ENCODE data around the gene ACTA2.
A peak's percentile ranks its signal among the peaks of the same experiment; 100 is the strongest.

ACTA2 gene

DNA sequence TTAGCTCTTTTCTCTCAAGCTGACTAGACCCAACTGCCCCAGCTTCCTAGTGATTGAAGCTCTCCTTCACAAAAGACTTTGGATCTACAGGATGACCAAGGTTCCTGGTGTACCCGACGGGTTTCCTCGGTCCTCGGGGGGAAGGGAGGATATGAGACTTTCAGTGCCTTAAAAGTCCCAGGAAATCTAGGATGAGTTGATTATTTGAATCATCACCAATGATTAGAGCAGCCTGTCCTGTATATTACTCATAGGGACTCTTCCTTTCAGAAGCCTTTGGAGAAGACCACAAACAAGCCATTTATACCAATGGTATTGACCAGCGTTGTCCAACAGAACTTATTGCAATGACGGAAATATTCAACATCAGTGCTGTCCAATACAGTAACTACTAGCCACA lies 6.1 kb upstream of the ACTA2 start (continued):
- TF ChIP-seq, protein P1, sequence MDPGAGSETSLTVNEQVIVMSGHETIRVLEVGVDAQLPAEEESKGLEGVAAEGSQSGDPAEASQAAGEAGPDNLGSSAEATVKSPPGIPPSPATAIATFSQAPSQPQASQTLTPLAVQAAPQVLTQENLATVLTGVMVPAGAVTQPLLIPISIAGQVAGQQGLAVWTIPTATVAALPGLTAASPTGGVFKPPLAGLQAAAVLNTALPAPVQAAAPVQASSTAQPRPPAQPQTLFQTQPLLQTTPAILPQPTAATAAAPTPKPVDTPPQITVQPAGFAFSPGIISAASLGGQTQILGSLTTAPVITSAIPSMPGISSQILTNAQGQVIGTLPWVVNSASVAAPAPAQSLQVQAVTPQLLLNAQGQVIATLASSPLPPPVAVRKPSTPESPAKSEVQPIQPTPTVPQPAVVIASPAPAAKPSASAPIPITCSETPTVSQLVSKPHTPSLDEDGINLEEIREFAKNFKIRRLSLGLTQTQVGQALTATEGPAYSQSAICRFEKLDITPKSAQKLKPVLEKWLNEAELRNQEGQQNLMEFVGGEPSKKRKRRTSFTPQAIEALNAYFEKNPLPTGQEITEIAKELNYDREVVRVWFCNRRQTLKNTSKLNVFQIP (CRISPR knock-in tag; IDR thresholded peaks at IDR 0.05; ENCODE audit: borderline replicate concordance, low read depth) = no peak
- TF ChIP-seq TOX (CRISPR knock-in tag; IDR thresholded peaks at IDR 0.05; ENCODE audit: borderline replicate concordance) (no peak), SNAI2 (CRISPR knock-in tag; IDR thresholded peaks at IDR 0.05) (no peak), ARNTL (CRISPR knock-in tag; IDR thresholded peaks at IDR 0.05; ENCODE audit: borderline replicate concordance, low read depth) (no peak), ZFP30 (CRISPR knock-in tag; IDR thresholded peaks at IDR 0.05) (no peak), ISL1 (CRISPR knock-in tag; IDR thresholded peaks at IDR 0.05) (no peak)

DNA sequence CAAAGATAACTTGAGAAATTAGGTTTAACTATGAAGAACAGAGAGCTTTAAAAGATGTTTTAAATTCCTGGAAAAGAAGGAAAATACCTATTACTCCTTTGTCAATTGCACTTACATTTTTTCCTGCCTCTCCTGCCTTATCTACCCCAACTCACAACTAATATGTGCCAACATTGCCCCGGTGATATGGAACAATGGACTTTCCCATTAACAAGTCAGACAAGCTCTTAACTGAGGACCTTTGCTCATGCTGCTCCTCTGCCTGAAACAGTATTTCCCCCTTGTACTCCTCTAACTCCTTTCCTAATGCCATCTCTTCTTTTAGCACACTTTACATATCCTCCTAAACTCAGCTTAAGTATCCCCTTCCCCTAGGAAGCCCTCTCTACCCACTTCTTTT lies 4.8 kb upstream of the ACTA2 start:
- TF ChIP-seq BACH2 (CRISPR knock-in tag; IDR thresholded peaks at IDR 0.05; ENCODE audit: borderline replicate concordance) = no peak
- ATAC-seq = no peak

DNA sequence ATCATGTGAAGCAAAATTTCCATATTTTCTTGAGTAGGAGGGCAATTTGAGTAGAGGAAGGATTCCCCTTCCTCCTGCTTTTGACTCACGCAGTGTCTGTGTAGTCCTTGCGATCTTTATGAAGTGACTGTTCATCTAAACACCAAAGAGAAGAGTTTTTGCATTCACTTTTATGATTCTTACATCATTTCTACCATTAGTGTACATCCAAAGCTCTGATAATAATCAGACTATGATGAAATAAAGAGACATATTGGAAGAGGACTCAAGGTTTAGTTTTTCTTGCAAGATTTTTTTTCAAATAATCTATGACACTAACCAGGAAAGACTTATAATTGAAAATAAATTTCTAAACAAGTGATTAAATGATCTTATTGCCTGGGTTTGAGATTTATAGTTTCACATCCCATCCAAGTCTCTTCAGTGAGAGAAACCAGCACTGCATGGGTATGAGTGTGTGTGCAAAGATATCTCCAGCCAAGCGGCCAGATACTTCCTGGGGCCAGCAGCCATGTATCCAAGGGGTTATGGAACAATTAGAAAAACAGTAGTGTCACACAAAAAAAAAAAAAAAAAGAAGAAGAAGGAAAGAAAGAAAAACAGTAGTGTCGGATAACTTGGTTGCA lies 2.0 kb upstream of the ACTA2 start:
- no peak for ATAC-seq
- TF ChIP-seq ISL1 (CRISPR knock-in tag; IDR thresholded peaks at IDR 0.05) (peak; percentile 73), TOX (CRISPR knock-in tag; IDR thresholded peaks at IDR 0.05; ENCODE audit: borderline replicate concordance) (0 out of 2 replicates have a peak, but pooled peaks have one; percentile 8), CREB5 (CRISPR knock-in tag; IDR thresholded peaks at IDR 0.05; ENCODE audit: low read depth) (no peak), ZNF70 (CRISPR knock-in tag; IDR thresholded peaks at IDR 0.05) (no peak)

GRCh38 chr10:88953662-88954061 lies 1.1 kb upstream of the ACTA2 start:
- ATAC-seq = no peak
- TF ChIP-seq ZC3H10 (CRISPR knock-in tag; IDR thresholded peaks at IDR 0.05) = no peak
- no peak for TF ChIP-seq RARB (CRISPR knock-in tag; IDR thresholded peaks at IDR 0.05)
- no peak for TF ChIP-seq SNAI2 (CRISPR knock-in tag; IDR thresholded peaks at IDR 0.05)
- TF ChIP-seq TCF4 (CRISPR knock-in tag; IDR thresholded peaks at IDR 0.05; ENCODE audit: borderline replicate concordance) = no peak
- no peak for TF ChIP-seq TOX (CRISPR knock-in tag; IDR thresholded peaks at IDR 0.05; ENCODE audit: borderline replicate concordance)

GRCh38 chr10:88949912-88950837 lies 2.4 kb downstream of the ACTA2 start:
- no peak for TF ChIP-seq ZFP3 (CRISPR knock-in tag; IDR thresholded peaks at IDR 0.05)
- TF ChIP-seq ISL1 (CRISPR knock-in tag; IDR thresholded peaks at IDR 0.05) = no peak
- TF ChIP-seq PPARA (CRISPR knock-in tag; IDR thresholded peaks at IDR 0.05; ENCODE audit: borderline replicate concordance) = no peak
- ATAC-seq = no peak

- no peak for TF ChIP-seq PPARA (CRISPR knock-in tag; IDR thresholded peaks at IDR 0.05; ENCODE audit: borderline replicate concordance)
- TF ChIP-seq ZNF565 (CRISPR knock-in tag; conservative IDR thresholded peaks at IDR 0.05; ENCODE audit: low read depth) = no peak
- no peak for TF ChIP-seq OSR1 (CRISPR knock-in tag; IDR thresholded peaks at IDR 0.05)
- TF ChIP-seq TOX (CRISPR knock-in tag; IDR thresholded peaks at IDR 0.05; ENCODE audit: borderline replicate concordance) = no peak
- no peak for TF ChIP-seq ZFP30 (CRISPR knock-in tag; IDR thresholded peaks at IDR 0.05)
- TF ChIP-seq BACH2 (CRISPR knock-in tag; IDR thresholded peaks at IDR 0.05; ENCODE audit: borderline replicate concordance) = no peak
- no peak for TF ChIP-seq CREB5 (CRISPR knock-in tag; IDR thresholded peaks at IDR 0.05; ENCODE audit: low read depth)
- TF ChIP-seq, protein P2, sequence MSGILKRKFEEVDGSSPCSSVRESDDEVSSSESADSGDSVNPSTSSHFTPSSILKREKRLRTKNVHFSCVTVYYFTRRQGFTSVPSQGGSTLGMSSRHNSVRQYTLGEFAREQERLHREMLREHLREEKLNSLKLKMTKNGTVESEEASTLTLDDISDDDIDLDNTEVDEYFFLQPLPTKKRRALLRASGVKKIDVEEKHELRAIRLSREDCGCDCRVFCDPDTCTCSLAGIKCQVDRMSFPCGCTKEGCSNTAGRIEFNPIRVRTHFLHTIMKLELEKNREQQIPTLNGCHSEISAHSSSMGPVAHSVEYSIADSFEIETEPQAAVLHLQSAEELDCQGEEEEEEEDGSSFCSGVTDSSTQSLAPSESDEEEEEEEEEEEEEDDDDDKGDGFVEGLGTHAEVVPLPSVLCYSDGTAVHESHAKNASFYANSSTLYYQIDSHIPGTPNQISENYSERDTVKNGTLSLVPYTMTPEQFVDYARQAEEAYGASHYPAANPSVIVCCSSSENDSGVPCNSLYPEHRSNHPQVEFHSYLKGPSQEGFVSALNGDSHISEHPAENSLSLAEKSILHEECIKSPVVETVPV (CRISPR knock-in tag; IDR thresholded peaks at IDR 0.05) = no peak
- TF ChIP-seq, protein P3, sequence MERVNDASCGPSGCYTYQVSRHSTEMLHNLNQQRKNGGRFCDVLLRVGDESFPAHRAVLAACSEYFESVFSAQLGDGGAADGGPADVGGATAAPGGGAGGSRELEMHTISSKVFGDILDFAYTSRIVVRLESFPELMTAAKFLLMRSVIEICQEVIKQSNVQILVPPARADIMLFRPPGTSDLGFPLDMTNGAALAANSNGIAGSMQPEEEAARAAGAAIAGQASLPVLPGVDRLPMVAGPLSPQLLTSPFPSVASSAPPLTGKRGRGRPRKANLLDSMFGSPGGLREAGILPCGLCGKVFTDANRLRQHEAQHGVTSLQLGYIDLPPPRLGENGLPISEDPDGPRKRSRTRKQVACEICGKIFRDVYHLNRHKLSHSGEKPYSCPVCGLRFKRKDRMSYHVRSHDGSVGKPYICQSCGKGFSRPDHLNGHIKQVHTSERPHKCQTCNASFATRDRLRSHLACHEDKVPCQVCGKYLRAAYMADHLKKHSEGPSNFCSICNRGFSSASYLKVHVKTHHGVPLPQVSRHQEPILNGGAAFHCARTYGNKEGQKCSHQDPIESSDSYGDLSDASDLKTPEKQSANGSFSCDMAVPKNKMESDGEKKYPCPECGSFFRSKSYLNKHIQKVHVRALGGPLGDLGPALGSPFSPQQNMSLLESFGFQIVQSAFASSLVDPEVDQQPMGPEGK (CRISPR knock-in tag; IDR thresholded peaks at IDR 0.05; ENCODE audit: borderline replicate concordance) = no peak
- TF ChIP-seq TCF4 (CRISPR knock-in tag; IDR thresholded peaks at IDR 0.05; ENCODE audit: borderline replicate concordance) = no peak
- no peak for TF ChIP-seq CSDC2 (CRISPR knock-in tag; IDR thresholded peaks at IDR 0.05)
- no peak for TF ChIP-seq ZNF8 (CRISPR knock-in tag; IDR thresholded peaks at IDR 0.05)
- TF ChIP-seq, protein P1 (CRISPR knock-in tag; IDR thresholded peaks at IDR 0.05; ENCODE audit: borderline replicate concordance, low read depth) = no peak
- ATAC-seq = no peak
These were observed 3.5 kb downstream of the ACTA2 start for GRCh38 chr10:88949051-88949450.

All from SK-N-SH treated with all-trans-retinoic acid at 6 μM for 48 hours (cell line).